HG03045 (cell line): ENCODE data around the gene GBA2.

Experiments
- ATAC-seq: cut with Tn5 transposase; IDR thresholded peaks from one replicate; pipeline ENCODE4 v1.9.1; 2021; ENCODE audit warnings: mild to moderate bottlenecking, moderate library complexity; ENCODE audit not compliant: unreplicated experiment

Gene GBA2

DNA sequence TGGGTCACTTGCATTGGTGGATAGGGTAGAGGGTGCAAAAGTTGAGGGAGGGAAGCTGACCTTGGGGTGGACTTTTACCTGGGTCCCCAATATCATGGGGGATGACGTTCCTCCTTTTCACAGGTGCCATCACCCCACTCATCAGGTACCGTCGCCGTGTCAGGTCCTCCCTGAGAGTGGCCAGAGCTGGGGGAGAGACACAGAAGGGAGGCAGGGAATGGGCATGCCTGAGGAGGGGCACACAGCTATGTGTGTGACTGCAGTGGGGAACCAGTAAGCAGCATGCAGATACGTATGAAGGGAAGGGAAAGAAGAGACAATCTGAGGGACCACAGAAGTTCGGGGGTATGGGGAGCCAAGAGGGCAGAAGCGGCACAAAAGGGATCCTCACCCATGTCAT lies 10.1 kb downstream of the GBA2 start:
- no peak for ATAC-seq

DNA sequence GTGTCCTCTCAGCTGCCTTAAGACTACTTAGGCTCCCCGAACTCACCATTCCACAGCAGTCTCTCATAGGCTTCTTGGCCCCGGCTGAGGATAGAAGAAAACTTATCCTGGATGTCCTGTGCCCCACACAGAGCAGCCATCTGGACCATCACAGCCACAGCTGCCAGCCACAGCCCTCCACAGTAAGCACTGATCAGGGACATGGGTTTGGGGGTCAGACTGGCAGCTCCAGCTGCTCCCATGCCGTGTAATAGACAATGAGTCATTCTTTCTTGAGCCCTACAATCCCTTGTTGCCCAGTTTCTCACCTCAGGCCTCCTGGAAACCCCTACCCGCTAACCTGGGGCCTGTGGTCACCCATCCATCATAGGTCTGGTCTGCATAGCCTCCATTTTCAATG lies 10.8 kb downstream of the GBA2 start:
- no peak for ATAC-seq

DNA sequence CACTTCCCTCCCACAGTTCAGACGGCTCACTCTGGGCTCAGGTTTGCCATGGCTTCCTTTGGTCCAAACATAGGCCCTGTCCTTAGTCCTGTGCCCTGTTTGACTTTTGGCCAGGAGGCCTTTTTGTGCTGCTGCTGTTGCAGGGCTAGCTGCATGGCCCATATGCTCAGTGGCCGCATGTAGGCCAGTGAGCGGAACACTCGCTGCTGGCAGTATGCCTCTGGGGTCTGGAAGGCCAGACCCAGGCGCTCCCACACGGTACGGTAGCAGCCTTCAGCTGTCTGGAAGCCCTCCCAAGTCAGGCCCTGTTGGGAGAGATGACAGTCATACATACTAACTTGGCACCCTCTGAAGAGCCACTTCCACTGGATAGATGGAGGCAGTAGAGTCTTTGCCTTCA lies 11.9 kb downstream of the GBA2 start:
- ATAC-seq, result no peak

DNA sequence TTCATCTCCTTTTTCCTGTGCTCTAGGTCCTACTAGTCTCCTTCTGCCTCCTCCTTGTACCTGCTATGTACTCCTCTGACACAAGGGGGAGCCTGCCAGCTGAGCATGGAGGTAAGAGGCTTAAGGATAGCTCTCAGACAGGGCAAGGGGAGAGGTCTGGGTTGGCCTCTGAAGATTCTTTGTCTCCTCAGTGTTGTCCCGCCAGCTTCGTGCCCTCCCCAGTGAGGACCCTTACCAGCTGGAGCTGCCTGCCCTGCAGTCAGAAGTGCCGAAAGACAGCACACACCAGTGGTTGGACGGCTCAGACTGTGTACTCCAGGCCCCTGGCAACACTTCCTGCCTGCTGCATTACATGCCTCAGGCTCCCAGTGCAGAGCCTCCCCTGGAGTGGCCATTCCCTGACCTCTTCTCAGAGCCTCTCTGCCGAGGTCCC lies 12.8 kb downstream of the GBA2 start:
- ATAC-seq, result no peak

DNA sequence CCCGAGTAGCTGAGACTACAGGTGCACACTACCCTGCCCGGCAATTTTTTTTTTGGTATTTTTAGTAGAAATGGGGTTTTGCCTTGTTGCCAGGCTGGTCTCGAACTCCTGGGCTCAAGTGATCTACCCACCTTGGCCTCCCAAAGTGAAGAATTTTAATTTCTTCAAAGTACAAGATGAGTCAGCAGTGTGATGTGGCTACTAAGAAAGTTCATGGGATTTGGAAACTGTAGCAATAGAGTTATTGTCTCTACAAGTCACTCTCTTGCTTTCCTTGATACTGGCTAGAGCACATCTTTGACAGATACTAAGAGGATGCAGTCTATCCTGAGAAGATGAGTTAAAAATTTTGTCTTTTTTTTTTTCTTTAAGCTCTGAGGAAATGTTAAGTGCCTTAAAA lies 14.9 kb downstream of the GBA2 start:
- ATAC-seq, result no peak

DNA sequence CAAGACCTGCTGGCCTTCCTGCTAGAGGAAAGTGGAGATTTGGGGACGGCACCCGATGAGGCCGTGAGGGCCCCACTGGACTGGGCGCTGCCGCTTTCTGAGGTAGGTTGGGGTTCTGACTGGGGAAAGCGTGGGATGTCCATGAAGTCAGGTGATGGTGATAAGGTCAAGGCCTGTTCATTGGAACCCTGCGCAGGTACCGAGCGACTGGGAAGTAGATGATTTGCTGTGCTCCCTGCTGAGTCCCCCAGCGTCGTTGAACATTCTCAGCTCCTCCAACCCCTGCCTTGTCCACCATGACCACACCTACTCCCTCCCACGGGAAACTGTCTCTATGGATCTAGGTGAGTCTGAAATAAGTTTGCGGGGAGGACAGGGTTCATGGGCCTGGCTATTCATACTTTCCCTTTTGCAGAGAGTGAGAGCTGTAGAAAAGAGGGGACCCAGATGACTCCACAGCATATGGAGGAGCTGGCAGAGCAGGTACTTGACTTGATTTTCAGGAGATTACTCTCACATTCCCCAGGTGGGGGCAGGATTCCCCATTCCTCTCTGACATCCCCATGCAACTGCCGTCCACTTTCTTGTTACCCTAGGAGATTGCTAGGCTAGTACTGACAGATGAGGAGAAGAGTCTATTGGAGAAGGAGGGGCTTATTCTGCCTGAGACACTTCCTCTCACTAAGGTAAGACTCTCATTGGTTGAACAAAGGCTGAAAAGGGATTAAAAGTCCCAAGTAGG lies 16.1 kb downstream of the GBA2 start:
- peak; percentile 0 for ATAC-seq

DNA sequence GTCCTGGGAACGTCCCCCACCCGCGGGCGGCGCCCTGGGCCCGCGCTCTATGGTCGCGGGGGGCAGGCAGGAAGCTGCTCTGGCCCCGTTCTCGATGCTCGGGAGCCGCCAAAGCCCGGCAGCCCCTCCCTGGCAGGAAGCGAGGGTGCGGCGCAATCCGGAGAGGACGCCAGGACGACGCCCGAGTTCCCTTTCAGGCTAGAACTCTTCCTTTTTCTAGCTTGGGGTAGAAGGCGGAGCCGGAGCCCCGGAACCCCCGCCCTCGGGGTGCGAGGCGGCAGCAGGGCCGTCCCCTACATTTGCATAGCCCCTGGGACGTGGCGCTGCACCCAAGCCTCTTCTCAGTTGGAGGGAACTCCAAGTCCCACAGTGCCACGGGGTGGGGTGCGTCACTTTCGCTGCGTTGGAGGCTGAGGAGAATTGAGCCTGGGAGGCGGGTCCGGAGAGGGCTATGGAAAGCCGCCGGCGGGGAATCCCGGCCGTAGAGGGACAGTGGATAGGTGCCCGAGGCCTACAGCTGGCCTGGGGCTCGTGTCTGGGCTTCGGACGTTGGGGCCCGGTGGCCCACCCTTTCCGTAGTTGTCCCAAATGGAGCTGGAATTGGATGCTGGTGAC lies 16.7 kb downstream of the GBA2 start, which contains the start of the genes CREB3 and TLN1:
Gene CREB3, plus strand, starts transcription at position 482 of the 615 bp plus-strand sequence. Its CDS starts 107 bp downstream, at position 589.
Gene TLN1, minus strand, starts transcription at position 11 of the 615 bp plus-strand sequence. CDS start 6,501 bp downstream, outside the sequence.
- peak; percentile 84 for ATAC-seq

DNA sequence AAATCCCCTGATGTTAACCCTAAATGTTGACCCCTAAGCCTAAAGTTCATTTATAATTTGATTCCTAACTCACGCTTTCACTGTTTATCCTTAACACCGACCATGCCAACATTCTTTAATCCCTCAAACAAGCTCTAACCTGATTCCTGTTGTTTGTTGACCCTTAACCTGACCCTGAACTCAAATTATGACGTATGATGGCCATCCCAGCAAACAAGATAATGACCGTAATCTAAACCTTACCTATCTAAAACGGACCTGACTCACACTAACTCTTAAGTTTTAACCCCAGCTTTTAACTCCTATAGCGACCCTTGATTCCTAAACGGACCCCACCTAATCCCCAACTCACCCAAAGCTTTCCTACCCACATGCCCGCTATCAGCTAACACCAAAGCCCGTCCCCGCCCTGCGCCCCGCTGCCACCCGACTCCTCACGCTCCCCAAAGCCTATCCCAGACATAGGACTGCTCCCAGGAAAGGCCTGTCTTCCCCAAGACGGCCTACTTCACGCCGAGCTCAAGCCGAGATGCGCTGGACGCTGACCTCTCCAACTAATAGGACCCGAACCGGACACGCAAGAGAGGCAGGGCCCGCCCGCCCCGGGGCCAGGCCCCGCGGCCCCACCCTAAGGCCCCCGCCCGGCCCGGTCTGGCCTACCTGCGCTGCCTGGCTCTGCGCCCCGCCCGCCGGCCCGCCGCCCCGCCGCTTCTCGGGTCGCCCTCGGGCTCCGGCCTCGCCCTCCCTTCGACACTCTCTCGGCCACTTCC lies 17.4 kb downstream of the GBA2 start:
- ATAC-seq, result peak; percentile 0

DNA sequence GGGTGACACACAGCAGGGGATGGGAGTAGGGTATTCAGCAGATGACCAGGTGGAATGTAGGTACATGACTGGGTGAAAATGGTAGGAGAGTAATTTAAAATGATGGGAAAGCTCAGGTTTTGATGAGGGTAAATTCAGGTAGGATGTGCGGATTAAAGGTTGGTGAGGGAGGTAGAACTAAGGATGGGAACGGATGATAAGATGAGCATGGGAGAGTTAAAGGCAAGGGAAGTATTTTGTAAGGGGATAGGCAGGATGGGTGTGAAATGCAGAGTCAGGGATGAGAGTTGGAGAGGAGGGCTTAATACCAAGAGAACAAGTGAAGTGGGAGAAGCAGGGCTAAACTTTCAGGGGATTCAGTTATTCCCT lies 18.6 kb downstream of the GBA2 start:
- no peak for ATAC-seq

DNA sequence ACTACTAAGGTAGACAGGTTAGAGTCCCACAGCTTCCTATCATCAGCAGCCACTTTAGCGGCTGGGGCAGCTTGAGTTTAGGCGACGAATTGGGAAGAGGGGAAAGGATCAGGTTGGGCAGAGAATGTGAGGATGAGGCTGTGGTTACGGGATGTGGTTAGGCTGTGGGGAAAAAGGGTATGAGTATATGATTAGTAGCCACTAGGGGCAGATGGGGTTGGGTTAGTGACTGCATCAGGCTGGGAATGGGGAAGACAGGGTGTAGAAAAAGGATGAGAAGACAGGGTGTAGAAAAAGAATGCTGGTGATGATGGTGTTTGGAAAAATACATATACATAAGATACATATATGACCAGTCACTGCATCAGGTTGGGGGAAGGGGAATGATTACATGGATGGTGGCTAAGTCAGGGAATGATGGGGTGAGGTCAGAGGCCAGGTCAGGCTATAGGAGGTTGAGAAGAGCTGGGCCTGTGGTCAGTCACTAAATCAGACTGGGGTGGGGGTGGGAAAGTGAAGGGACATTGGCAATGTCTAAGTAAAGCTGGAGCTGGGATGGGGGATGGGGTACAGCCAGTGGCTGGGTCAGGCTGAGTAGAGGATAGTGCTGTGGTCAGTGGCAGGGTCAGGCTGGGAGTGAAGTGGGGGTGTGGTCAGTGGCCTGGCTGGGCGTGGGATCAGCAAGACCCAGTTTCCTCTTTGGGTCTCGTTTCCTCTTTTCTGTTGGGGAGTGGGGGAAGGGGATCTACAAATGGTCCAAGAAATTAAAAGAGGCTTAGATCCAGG lies 19.1 kb downstream of the GBA2 start:
- no peak for ATAC-seq

DNA sequence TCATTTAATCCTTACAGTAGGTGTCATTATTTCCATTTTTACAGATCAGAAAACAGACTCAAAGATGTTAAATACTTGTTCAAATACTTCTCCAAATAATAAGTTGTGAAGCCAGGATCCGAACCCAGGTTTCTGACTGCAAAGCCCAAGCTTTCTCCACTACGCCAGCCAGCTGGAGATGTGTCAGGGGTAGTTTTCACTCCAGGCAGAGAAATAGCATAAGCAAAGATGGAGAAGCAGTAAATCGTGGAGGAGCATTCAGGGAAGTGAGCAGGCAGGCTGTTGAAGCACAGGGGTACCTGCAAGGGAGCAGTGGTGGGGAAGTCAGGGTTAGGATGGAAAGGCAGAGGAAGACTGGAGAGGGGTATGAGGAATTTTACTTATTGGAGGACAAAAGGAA lies 19.9 kb downstream of the GBA2 start:
- no peak for ATAC-seq

DNA sequence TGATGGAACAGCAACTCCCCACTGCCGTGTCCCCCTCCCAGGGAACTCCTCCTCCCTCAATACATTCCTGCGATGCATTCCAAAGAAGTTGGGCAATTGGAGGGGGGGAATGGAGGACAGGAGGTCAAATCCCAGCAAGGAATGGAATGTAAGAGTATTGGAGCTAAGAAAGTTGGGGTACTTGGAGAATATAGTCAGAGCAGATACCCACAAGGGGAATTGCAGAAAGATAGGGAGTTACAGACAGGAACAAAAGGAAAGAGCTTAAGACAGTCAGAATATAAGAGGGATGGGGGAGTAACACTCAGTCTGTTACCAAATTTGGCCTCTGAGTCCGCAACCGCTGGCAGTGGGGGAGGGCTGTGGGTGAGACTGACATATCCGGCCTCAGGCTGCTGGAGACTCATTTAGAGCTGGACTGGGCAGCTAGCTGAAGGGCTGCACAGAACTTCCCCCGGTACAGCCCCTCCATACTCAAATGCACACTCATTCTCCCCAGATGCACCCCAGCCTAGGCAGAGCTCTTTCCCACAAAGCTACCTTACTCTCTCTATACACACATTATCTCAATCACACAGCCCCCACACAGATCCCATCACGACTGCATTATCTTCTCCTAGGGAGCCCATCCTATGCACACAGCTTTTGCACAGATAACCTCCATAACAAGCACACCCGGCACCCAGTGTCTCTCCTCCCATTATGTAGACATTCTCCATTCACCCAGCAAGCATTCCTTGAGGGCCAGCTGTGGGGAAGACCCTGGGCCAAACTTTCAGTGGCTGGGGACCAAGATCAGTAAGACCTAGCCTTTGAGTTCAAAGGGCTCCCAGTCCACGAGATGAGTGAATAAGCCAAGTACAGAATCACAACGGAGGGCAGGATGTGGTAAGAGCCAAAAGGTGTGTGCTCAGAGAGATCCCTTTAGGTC lies 20.7 kb downstream of the GBA2 start:
- ATAC-seq, result no peak

DNA sequence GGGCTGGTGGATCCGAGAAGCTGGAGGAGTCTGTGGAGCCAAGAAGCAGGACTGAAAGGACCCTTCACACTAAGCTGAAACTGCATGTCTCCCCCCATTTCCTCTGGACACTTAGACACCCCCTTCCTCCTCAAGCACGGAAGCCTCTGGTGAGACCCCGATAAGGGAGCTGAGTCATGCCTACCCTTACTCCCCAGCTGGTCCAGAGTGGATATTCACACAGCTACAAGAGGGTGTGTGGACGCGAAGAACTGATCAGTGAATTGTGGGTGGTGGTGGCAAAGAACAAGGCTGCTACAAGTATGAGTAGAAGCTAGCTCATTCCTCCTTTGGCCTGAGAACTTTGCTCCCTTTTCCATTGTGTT lies 21.4 kb downstream of the GBA2 start:
- ATAC-seq, result no peak

DNA sequence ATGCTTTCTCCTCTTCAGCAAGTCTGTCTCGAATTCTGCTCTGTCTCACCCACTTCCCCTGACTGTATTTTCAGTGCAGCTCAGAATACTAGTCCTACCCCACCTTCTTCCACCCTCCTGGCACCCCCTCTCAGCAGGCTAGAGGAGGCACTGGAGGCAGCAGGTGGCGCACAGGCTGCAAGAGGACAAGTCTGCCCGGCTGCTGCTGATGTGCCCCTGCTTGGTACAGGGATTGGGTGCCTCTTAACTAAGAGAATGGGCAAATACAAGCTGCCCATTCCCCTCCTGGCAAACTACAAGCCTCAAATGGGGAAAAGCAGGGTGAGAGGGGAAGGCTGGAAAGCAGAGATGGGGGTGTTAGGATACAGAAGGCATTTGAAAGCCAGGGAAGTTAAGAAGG lies 22.1 kb downstream of the GBA2 start:
- no peak for ATAC-seq

DNA sequence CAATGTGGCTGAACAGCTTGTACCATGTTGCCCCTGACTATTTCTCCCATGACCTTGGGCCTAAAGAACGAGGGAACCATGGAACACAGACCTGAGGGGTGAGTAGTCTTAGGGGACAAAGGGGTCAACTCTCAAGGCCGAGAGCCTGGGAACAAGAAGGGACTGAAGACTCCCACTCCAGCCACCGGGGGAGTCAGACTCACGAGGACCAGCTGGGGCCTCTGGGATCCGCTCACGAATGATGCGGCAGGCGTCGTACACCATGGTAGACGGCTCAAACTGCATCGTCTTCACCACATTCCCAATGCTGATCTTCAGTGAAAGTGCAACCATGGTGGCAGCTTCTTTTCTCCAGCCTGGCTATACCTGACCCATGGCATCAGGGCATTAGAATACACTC lies 23.7 kb downstream of the GBA2 start:
- no peak for ATAC-seq

DNA sequence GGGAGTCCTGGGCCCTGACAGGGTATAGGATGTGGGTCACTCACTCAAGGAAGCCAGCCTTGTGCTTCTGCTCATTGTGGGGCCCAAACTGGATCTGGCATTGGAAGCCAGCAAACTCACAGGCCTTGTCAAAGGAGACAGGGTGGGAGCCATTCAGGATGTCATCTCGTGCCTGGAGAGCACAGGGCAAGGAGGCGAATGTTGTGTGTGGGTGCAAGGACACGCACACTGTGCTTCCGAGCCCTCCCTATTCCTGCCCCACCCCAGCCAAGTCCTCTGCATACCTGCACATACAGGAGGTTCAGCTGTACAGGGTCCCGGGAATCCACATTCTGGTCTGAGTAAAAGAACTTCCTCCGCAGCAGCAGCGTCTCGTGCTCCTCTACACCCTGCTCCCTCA lies 25.1 kb downstream of the GBA2 start:
- no peak for ATAC-seq

DNA sequence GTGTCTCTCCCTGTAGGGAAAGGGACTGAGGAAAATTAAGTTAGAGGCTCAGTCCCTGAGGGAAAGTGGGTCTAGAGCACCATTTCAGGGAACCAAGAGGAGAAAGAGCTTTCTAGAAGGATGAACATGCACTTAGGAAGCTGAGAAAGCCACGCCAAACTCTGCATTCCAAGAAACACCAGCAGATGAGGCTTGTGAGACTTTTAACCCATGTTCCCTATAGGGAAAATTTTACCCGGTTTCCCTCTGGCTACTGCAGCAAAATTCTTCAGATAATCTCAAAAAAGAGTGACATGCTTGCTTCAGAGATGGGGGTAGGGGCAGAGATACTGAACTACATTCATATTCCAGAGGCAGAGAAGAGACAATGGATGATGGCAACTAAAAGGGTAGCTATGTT lies 25.6 kb downstream of the GBA2 start:
- ATAC-seq, result no peak

DNA sequence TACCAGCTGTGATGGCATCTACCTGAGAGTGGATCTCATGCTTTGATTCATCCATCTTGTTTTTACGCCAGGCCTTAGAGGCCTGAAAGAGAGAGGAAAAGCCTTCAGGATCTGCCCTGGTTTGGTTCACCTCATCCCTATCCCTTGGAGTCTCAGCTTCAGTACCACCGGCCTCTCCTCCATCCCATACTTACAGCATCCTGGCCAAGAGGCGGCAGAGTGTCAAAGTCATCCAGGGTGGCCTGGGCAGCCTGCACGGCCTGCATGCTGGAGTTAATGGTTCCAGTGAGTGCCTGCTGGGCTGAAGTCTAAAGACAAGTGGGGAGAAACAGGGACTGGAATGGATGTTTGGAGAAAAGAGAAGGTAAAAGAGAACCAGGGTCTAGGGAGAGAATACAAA lies 29.5 kb downstream of the GBA2 start:
- no peak for ATAC-seq

DNA sequence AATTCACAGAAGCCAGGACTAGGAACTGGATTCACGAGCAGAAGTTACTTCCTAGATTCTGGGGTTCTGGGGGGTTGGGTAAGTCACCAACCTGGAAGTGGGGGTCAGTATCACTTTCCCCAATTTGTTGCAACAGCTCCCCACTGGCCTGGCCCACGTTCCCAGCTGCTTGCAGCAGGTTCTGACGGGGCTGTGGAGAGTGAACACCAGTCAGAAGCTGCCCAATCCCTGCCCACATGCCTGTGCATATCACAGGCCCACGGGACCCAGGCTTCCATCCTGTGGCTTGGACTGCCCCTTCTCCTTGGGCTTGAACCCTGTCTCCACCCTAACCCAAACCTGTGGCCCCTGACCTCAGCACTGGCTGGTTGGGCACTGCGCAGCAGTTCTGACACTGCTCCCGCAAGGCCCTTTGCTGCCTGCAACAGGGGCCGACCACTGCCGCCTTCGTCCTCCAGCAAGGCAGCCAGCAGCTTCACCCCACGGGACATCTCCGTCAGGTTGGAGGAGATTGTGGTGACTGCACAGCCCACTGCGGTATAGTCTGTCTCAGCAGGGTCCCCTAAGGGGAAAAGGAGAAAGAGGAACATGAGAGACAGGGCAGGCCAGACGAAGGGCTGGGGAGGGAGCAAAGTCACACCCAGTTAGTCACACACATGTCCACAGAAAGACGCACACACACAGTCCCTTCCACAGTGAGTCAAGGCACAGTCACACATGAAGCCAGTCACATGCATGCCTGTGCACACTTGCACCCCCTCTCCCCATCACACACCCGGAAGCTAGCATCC lies 30.1 kb downstream of the GBA2 start:
- no peak for ATAC-seq
